Measurements from ENCODE around the gene COQ3. TPM values are rescaled to one million over a fixed set of nuclear protein-coding genes. Genes with fewer than 3 reads are reported as not detected.

The COQ3 gene
- total and polyA plus RNA-seq, 4 donors: 3.8 to 9.4 (median 8.0) TPM

DNA sequence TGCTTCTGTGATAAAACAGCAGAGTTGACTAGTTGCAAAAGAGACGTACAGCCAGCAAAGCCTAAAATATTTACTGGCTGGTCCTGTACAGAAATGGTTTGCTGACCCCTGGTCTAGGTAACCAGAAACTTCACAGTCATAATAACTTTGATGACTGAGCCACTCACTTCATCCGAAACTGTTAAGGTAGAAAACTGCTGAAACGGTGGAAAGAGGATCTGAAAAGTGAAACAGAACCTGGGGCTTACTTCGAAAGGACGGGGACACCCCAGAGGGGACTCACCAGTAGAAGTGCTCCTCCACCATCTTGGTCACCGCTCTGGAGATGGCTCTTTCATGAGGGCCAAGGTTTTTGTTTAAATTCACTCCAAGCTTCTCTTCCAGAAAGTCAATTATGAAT is 60.9 kb downstream of the COQ3 start:
- no peak for DNase-seq (ENCODE audit: low spot score)
- Histone ChIP-seq H3K9ac (ENCODE audit: low read depth in 1 of 2, low read length in 2 of 2) (no peak overlapping the region), H3K27me3 (ENCODE audit: control insufficient read depth in 4 of 4, insufficient read depth in 4 of 4, low read length in 3 of 4) (no peaks in the 10 kb centered on the region), H3K9me3 (ENCODE audit: control insufficient read depth in 4 of 4, low read length in 3 of 4) (no peaks in the 10 kb centered on the region), H3K36me3 (ENCODE audit: control insufficient read depth in 4 of 4, insufficient read depth in 3 of 4, low read depth in 1 of 4, low read length in 3 of 4) (no peaks in the 10 kb centered on the region), H3K27ac (ENCODE audit: low read depth in 1 of 2, low read length in 2 of 2) (no peak overlapping the region), H3K4me1 (ENCODE audit: control insufficient read depth in 4 of 4, insufficient read depth in 4 of 4, low read length in 3 of 4) (no peaks in the 10 kb centered on the region), H3K4me3 (ENCODE audit: low read depth in 1 of 3, low read length in 3 of 3) (no peak overlapping the region)
- TF ChIP-seq, protein P1, sequence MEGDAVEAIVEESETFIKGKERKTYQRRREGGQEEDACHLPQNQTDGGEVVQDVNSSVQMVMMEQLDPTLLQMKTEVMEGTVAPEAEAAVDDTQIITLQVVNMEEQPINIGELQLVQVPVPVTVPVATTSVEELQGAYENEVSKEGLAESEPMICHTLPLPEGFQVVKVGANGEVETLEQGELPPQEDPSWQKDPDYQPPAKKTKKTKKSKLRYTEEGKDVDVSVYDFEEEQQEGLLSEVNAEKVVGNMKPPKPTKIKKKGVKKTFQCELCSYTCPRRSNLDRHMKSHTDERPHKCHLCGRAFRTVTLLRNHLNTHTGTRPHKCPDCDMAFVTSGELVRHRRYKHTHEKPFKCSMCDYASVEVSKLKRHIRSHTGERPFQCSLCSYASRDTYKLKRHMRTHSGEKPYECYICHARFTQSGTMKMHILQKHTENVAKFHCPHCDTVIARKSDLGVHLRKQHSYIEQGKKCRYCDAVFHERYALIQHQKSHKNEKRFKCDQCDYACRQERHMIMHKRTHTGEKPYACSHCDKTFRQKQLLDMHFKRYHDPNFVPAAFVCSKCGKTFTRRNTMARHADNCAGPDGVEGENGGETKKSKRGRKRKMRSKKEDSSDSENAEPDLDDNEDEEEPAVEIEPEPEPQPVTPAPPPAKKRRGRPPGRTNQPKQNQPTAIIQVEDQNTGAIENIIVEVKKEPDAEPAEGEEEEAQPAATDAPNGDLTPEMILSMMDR (IDR thresholded peaks at IDR 0.05; ENCODE audit: low read depth, low read length, missing input control): no peak
- TF ChIP-seq FOXA1 (IDR thresholded peaks at IDR 0.05): no peak
- no peak for TF ChIP-seq NR2F2 (IDR thresholded peaks at IDR 0.05)
- TF ChIP-seq, protein P2, sequence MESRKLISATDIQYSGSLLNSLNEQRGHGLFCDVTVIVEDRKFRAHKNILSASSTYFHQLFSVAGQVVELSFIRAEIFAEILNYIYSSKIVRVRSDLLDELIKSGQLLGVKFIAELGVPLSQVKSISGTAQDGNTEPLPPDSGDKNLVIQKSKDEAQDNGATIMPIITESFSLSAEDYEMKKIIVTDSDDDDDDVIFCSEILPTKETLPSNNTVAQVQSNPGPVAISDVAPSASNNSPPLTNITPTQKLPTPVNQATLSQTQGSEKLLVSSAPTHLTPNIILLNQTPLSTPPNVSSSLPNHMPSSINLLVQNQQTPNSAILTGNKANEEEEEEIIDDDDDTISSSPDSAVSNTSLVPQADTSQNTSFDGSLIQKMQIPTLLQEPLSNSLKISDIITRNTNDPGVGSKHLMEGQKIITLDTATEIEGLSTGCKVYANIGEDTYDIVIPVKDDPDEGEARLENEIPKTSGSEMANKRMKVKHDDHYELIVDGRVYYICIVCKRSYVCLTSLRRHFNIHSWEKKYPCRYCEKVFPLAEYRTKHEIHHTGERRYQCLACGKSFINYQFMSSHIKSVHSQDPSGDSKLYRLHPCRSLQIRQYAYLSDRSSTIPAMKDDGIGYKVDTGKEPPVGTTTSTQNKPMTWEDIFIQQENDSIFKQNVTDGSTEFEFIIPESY (IDR thresholded peaks at IDR 0.05): no peak
- no peak for TF ChIP-seq RAD21 (IDR thresholded peaks at IDR 0.05)
- no peak for TF ChIP-seq YY1 (IDR thresholded peaks at IDR 0.05)
- TF ChIP-seq, protein P3, sequence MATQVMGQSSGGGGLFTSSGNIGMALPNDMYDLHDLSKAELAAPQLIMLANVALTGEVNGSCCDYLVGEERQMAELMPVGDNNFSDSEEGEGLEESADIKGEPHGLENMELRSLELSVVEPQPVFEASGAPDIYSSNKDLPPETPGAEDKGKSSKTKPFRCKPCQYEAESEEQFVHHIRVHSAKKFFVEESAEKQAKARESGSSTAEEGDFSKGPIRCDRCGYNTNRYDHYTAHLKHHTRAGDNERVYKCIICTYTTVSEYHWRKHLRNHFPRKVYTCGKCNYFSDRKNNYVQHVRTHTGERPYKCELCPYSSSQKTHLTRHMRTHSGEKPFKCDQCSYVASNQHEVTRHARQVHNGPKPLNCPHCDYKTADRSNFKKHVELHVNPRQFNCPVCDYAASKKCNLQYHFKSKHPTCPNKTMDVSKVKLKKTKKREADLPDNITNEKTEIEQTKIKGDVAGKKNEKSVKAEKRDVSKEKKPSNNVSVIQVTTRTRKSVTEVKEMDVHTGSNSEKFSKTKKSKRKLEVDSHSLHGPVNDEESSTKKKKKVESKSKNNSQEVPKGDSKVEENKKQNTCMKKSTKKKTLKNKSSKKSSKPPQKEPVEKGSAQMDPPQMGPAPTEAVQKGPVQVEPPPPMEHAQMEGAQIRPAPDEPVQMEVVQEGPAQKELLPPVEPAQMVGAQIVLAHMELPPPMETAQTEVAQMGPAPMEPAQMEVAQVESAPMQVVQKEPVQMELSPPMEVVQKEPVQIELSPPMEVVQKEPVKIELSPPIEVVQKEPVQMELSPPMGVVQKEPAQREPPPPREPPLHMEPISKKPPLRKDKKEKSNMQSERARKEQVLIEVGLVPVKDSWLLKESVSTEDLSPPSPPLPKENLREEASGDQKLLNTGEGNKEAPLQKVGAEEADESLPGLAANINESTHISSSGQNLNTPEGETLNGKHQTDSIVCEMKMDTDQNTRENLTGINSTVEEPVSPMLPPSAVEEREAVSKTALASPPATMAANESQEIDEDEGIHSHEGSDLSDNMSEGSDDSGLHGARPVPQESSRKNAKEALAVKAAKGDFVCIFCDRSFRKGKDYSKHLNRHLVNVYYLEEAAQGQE (IDR thresholded peaks at IDR 0.05): no peak
- TF ChIP-seq JUND (IDR thresholded peaks at IDR 0.05): no peak
- no peak for TF ChIP-seq RXRA (IDR thresholded peaks at IDR 0.05)
- 85% methylated on average over 6 of the region's 6 CpGs for WGBS

DNA sequence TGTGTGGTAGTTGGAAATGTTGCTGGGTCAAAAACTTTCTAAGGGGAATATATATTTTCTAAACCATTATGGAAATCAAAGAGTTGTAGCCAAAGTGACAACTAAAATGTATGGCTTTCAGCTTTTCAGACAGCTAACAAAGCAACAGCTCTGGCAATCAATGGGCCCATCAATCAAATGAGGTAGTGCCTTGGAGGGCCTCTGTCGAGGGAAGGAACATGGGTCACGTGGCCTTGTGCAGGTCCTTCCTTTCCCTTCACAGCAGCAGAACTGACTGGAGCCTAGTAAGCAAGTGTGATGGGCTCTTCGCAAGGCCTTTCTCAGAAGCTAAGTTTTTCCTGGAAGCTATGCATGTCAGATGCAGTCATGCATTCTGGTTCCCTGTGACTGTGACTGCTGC is 62.5 kb downstream of the COQ3 start:
- H3K4me3 ChIP-seq (ENCODE audit: low read depth in 1 of 3, low read length in 3 of 3): no peak overlapping the region
- TF ChIP-seq NR2F2 (IDR thresholded peaks at IDR 0.05) (no peak), HNF4G (IDR thresholded peaks at IDR 0.05) (no peak), GABPA (IDR thresholded peaks at IDR 0.05 in 1 of 2, conservative IDR thresholded peaks at IDR 0.05 in 1 of 2) (no peak), TAF1 (conservative IDR thresholded peaks at IDR 0.05) (no peak), JUND (IDR thresholded peaks at IDR 0.05) (no peak), RAD21 (IDR thresholded peaks at IDR 0.05) (no peak)
- H3K27me3 ChIP-seq (ENCODE audit: control insufficient read depth in 4 of 4, insufficient read depth in 4 of 4, low read length in 3 of 4): peaks cover 0 to 2% (median 0%) of the 10 kb centered on the region in 4 donors
- no peaks in the 10 kb centered on the region for H3K36me3 ChIP-seq (ENCODE audit: control insufficient read depth in 4 of 4, insufficient read depth in 3 of 4, low read depth in 1 of 4, low read length in 3 of 4)
- no peak overlapping the region for H3K9ac ChIP-seq (ENCODE audit: low read depth in 1 of 2, low read length in 2 of 2)
- H3K4me1 ChIP-seq (ENCODE audit: control insufficient read depth in 4 of 4, insufficient read depth in 4 of 4, low read length in 3 of 4): no peaks in the 10 kb centered on the region
- no peaks in the 10 kb centered on the region for H3K9me3 ChIP-seq (ENCODE audit: control insufficient read depth in 4 of 4, low read length in 3 of 4)
- no peak overlapping the region for H3K27ac ChIP-seq (ENCODE audit: low read depth in 1 of 2, low read length in 2 of 2)
- WGBS: 87% methylated on average over 3 of the region's 3 CpGs
- DNase-seq (ENCODE audit: low spot score): no peak
